Pancreas (tissue), 10 donors: ENCODE results near the gene RBMS1. TPM values are rescaled to one million over a fixed set of nuclear protein-coding genes. Genes with fewer than 3 reads are reported as not detected.

Experiments
- ATAC-seq, 4 donors: fragments of 200-7000 bp; cut with Tn5 transposase; one replicate each; pipeline versions ENCODE4 v1.8.0 to v1.9.1; 2020; ENCODE audit warnings: mild to moderate bottlenecking in 4 of 4, moderate library complexity in 4 of 4
- DNase-seq, 6 donors: peaks; one replicate each; pipeline ENCODE4 v3.0.0-alpha.2; 2020
- FAIRE-seq: peaks from 2 replicates; lab custom pipeline; 2012; peaks lifted over from hg19 to GRCh38; lab: Jason Lieb, UNC
- H3K27ac ChIP-seq, 4 donors: fragments of 200-600 bp; sonication (generic); 1 replicate in 3 of 4; 2 replicates in 1 of 4; pipeline versions ENCODE4 v1.5.0 to v1.8.0; 2020
- H3K27me3 ChIP-seq, 4 donors: fragments of 200-600 bp; one replicate each; pipeline ENCODE4 v1.8.0; 2021
- H3K36me3 ChIP-seq, 3 donors: fragments of 200-600 bp; sonication (generic) in 1 of 3; one replicate each; pipeline versions ENCODE4 v1.5.0 to v1.8.0; 2020 to 2021
- H3K4me1 ChIP-seq, 3 donors: fragments of 200-600 bp; one replicate each; pipeline ENCODE4 v1.8.0; 2021
- H3K4me3 ChIP-seq, 4 donors: fragments of 200-600 bp; sonication (generic) in 2 of 4; one replicate each; pipeline versions ENCODE4 v1.5.0 to v1.8.0; 2020 to 2021
- H3K9me3 ChIP-seq, 4 donors: fragments of 200-600 bp; one replicate each; pipeline ENCODE4 v1.8.0; 2021
- WGBS, 2 donors: extraction: QIAGEN DNeasy Blood & Tissue Kit; methylation state at CpG; one replicate each; pipeline ENCODE4 v1.1.7; 2013; 5-methylcytosine and 5-hydroxymethylcytosine counted together
- intact Hi-C, 3 donors: fragments of 100-400 bp; cut with DNase I; formaldehyde crosslinking; loops; one replicate each; pipeline versions ENCODE4 v1.11.1 to v1.14.2; 2022
- polyA plus RNA-seq, 2 donors: library from polyadenylated mRNA; stranded (reverse); fragments of 200-250 nt; gene quantifications; one replicate each; pipeline ENCODE4 v1.2.3, GENCODE V29; 2013
- total RNA-seq, 6 donors: library from RNA; stranded (reverse); fragmentation: NEBNext Ultra II Directional in 4 of 6; extraction: Animal tissue kit (Norgen Biotek cat#: 25700) in 4 of 6; gene quantifications; one replicate each; pipeline versions ENCODE4 v1.2.1 to v1.2.4, GENCODE V29; 2021 to 2023
- TF ChIP-seq, protein P1 (sequence below), 4 donors: fragments of 200-600 bp; sonication (generic) in 3 of 4; IDR thresholded peaks; one replicate each; pipeline versions ENCODE4 v1.5.0 to v1.8.0; 2021; ENCODE audit warnings: antibody characterized with exemption in 4 of 4
- donor health status: healthy with polysubstance abuse.
- donor health status: DM: no; HTN: no; CAD: no; lungs with moderate emphysema.
- donor health status: DM: no; HTN: no; CAD: no.
- donor health status: control.
- donor health status: control.
- donor health status: Bipolar disorder and iron deficiency.
- donor health status: DM: yes; HTN: yes; CAD: no.
- donor health status: DM: no; HTN: no; CAD: no.
- donor health status: DM: no; HTN: no; CAD: no.
- donor health status: DM: yes; HTN: yes; CAD: no.

The RBMS1 gene
- total and polyA plus RNA-seq, 8 donors: 6.3 to 26.1 (median 8.7) TPM

DNA sequence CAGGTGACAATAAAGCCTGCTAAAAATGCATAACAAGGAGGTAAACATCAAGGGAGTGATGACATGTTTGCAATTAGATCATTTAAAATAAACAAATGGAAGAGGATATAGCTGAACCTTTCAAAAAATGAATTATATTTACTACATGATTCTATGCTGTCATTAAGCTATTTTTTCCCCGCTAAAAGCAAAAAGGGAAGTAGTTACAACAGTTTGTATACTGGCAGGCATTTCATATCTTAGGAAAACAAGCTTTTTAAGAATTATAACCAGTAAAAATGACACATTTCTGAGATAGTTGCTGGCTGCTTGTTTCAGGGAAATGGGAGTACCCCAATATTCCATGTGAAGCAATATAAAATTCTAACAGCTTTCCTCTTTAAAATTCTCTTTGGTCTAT lies 204.5 kb downstream of the RBMS1 start:
- Histone ChIP-seq H3K27ac (no peak overlapping the region), H3K9me3 (no peaks in the 10 kb centered on the region), H3K4me3 (no peak overlapping the region), H3K4me1 (no peaks in the 10 kb centered on the region), H3K36me3 (peaks cover 0 to 6% (median 0%) of the 10 kb centered on the region in 3 donors), H3K27me3 (no peaks in the 10 kb centered on the region)
- ATAC-seq (no peak), FAIRE-seq (no peak), DNase-seq (no peak)
- intact Hi-C loops: no loop called here
- TF ChIP-seq, protein P1, sequence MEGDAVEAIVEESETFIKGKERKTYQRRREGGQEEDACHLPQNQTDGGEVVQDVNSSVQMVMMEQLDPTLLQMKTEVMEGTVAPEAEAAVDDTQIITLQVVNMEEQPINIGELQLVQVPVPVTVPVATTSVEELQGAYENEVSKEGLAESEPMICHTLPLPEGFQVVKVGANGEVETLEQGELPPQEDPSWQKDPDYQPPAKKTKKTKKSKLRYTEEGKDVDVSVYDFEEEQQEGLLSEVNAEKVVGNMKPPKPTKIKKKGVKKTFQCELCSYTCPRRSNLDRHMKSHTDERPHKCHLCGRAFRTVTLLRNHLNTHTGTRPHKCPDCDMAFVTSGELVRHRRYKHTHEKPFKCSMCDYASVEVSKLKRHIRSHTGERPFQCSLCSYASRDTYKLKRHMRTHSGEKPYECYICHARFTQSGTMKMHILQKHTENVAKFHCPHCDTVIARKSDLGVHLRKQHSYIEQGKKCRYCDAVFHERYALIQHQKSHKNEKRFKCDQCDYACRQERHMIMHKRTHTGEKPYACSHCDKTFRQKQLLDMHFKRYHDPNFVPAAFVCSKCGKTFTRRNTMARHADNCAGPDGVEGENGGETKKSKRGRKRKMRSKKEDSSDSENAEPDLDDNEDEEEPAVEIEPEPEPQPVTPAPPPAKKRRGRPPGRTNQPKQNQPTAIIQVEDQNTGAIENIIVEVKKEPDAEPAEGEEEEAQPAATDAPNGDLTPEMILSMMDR (IDR thresholded peaks at IDR 0.05): no peak
- 83 to 89% methylated on average over 1 of the region's 1 CpG for WGBS, 2 donors

- H3K27ac ChIP-seq: no peak overlapping the region
- DNase-seq: no peak
- no peaks in the 10 kb centered on the region for H3K27me3 ChIP-seq
- H3K4me3 ChIP-seq: no peak overlapping the region
- no peaks in the 10 kb centered on the region for H3K4me1 ChIP-seq
- intact Hi-C loops: no loop called here
- no peaks in the 10 kb centered on the region for H3K9me3 ChIP-seq
- H3K36me3 ChIP-seq: peaks cover 0 to 6% (median 0%) of the 10 kb centered on the region in 3 donors
- no peak for ATAC-seq
- WGBS, 2 donors: 74 to 91% methylated on average over 2 of the region's 2 CpGs
- TF ChIP-seq, protein P1 (IDR thresholded peaks at IDR 0.05): no peak
- no peak for FAIRE-seq
These were observed 205.3 kb downstream of the RBMS1 start for GRCh38 chr2:160288324-160288723.

- Histone ChIP-seq H3K27me3 (no peaks in the 10 kb centered on the region), H3K4me3 (no peak overlapping the region), H3K36me3 (peaks cover 0 to 6% (median 0%) of the 10 kb centered on the region in 3 donors), H3K27ac (no peak overlapping the region), H3K4me1 (no peaks in the 10 kb centered on the region), H3K9me3 (no peaks in the 10 kb centered on the region)
- TF ChIP-seq, protein P1 (IDR thresholded peaks at IDR 0.05): no peak
- intact Hi-C loops: no loop called here
- no peak for FAIRE-seq
- whole genome bisulfite sequencing, 2 donors: 60 to 63% methylated on average over 3 of the region's 3 CpGs
- no peak for ATAC-seq
- DNase-seq: no peak
These were observed 206.1 kb downstream of the RBMS1 start for GRCh38 chr2:160287476-160287875.

- no peak for ATAC-seq
- H3K9me3 ChIP-seq: no peaks in the 10 kb centered on the region
- TF ChIP-seq, protein P1 (IDR thresholded peaks at IDR 0.05): no peak
- H3K27ac ChIP-seq: no peak overlapping the region
- H3K36me3 ChIP-seq: peaks cover 0 to 6% (median 0%) of the 10 kb centered on the region in 3 donors
- no peak for FAIRE-seq
- no peak for DNase-seq
- intact Hi-C loops: no loop called here
- WGBS, 2 donors: 81 to 85% methylated on average over 5 of the region's 5 CpGs
- peaks cover 0 to 3% (median 0%) of the 10 kb centered on the region in 3 donors for H3K4me1 ChIP-seq
- H3K4me3 ChIP-seq: no peak overlapping the region
- H3K27me3 ChIP-seq: no peaks in the 10 kb centered on the region
These were observed 207.1 kb downstream of the RBMS1 start for GRCh38 chr2:160286551-160286950.

GRCh38 chr2:160283675-160284074 lies 209.9 kb downstream of the RBMS1 start:
- ATAC-seq: no peak
- no peak overlapping the region for H3K27ac ChIP-seq
- DNase-seq: no peak
- no peaks in the 10 kb centered on the region for H3K9me3 ChIP-seq
- TF ChIP-seq, protein P1 (IDR thresholded peaks at IDR 0.05): no peak
- H3K36me3 ChIP-seq: peaks cover 0 to 6% (median 0%) of the 10 kb centered on the region in 3 donors
- H3K4me1 ChIP-seq: peaks cover 0 to 11% (median 7%) of the 10 kb centered on the region in 3 donors
- no peak for FAIRE-seq
- intact Hi-C loops: no loop called here
- H3K27me3 ChIP-seq: no peaks in the 10 kb centered on the region
- no peak overlapping the region for H3K4me3 ChIP-seq
